Articular chondrocyte of knee joint (primary cell): ENCODE measurements around the gene CDYL2. TPM values are rescaled to one million over a fixed set of nuclear protein-coding genes. Genes with fewer than 3 reads are reported as not detected.

ENCODE experiments used
- total RNA-seq: library from RNA; depleted of rRNA; stranded (reverse); fragments of >200 nt; gene quantifications from 2 replicates; pipeline ENCODE4 v1.2.3, GENCODE V29; 2012

The CDYL2 gene
- total RNA-seq = 6.9 and 9.1 TPM in 2 replicates

DNA sequence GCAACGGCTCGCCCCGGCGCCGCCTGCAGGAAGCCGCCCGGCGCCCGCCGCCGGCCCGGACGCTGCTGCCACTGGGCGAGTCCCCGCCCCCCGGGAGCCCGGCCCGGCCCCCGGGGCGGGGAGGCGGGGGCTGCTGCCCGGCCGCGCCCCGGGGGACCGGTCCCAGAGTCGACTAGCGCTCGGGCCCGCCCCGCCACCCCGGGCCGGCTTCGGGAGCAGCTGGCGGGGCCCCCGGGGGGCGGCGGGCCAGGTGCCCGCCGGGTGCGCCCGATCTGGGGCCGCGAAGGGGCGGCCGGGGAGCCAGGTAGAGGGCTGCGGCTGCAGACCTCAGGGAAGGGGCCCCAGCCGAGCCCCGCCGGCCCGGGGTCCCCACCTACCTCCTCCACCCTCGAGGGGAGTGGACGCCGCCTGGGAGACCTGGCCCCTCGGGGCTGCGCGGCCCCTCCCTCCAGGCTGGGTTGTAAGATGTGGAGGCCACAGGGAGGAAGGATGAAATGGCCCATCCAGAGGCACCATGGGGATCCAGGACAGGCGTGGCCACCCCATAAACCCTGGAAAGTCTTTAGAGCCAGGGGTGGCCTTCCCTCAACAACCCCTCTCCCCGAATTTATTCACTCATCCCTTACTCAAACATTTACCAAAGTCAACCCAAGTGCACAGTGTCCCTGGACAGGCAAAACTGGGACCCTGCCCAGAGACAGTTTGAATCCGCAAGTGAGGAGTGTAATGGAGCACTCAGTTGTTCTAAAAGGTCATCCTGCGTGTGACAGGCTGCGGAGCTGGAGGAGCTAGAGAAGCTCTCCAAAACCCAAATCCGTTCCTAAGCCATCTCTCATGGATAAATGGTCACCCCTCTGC is at the start of gene CDYL2:
Gene CDYL2, minus strand, starts transcription at position 73 of the 858 bp plus-strand sequence. CDS start 425 bp downstream, outside the sequence.

Other genes with a start within 250 kb of the CDYL2 start
- 17.0 and 30.1 TPM in 2 replicates for gene CMC2, start 202.3 kb upstream of the CDYL2 start, total RNA-seq
- 36.8 and 43.3 TPM in 2 replicates for gene CENPN, start 202.6 kb upstream of the CDYL2 start, total RNA-seq
- 59.1 and 60.1 TPM in 2 replicates for gene ATMIN, start 231.2 kb upstream of the CDYL2 start, total RNA-seq